Neutrophil (primary cell): ENCODE data around the gene SF3A2.

ENCODE experiments used
- H3K27ac ChIP-seq: fragments of 200-600 bp; sonication (generic); 2 replicates; pipeline ENCODE4 v1.5.1; 2016; ENCODE audit warnings: mild to moderate bottlenecking, moderate library complexity
- H3K27me3 ChIP-seq: fragments of 200-600 bp; sonication (generic); 2 replicates; pipeline ENCODE4 v1.6.0; 2016; ENCODE audit warnings: mild to moderate bottlenecking
- H3K36me3 ChIP-seq: fragments of 200-600 bp; sonication (generic); 2 replicates; pipeline ENCODE4 v1.5.1; 2017
- H3K4me1 ChIP-seq, 2 experiments: fragments of 200-600 bp in 1 of 2; sonication (generic) in 1 of 2; 1 replicate in 1 of 2; 2 replicates in 1 of 2; pipeline versions ENCODE4 v1.5.1 to v1.6.1; 2013 to 2016; ENCODE audit warnings: low read depth in 1 of 2, low read length in 1 of 2, mild to moderate bottlenecking in 1 of 2, moderate library complexity in 1 of 2; ENCODE audit not compliant: control insufficient read depth in 1 of 2, insufficient read depth in 1 of 2
- H3K4me3 ChIP-seq, 2 experiments: fragments of 200-600 bp in 1 of 2; sonication (generic) in 1 of 2; 1 replicate in 1 of 2; 2 replicates in 1 of 2; pipeline ENCODE4 v1.5.1; 2013 to 2016; ENCODE audit warnings: low read depth in 1 of 2, low read length in 1 of 2, mild to moderate bottlenecking in 1 of 2, moderate library complexity in 1 of 2
- H3K9me3 ChIP-seq: fragments of 200-600 bp; sonication (generic); 2 replicates; pipeline ENCODE4 v1.5.1; 2016
- TF ChIP-seq, protein P1 (sequence below): fragments of 200-600 bp; sonication (generic); IDR thresholded peaks from 2 replicates; pipeline ENCODE4 v1.5.1; 2016; ENCODE audit warnings: antibody characterized with exemption

SF3A2 gene

DNA sequence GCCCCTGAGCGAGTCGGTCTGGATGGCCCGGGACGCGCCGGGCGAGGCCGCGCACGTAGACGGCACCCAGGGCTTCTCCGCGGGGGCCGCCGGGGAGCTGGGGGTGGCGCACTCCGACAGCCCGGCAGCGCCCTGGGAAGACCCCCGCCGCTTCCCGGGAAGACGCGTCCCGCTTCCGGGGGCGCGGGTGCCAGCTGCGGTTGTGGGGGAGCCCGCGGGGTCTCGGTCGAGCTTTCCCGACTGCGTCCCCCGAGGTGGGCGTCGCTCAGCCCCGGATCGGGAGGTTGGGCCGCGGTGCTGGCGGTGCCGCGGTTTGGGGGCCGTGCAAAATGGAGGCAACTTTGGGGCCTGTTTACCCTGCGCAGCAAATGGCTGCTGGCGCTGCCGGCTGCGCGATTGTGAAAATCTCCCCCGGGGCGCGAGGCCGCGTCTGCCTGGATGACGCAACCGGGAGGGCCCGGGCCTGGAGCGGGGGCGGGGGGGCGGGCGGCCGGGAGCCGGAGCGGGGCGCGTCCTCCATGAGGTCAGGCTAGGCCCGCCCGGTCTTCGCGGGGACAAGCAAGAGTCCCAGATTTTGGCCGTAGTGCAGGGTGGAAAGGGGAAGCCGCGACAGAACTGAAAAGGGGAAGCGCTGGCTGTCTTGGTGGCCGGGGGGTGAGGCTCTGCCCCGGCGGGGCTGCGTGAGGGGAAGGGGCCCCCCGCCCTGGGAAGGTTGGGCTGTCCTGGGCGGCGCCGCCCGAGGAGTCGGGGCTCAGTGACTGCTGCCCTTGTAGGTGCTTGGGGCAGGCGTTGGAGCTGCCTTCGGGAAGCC is 34.0 kb downstream of the SF3A2 start:
- Histone ChIP-seq H3K27ac (peak overlapping the region; percentile 99), H3K4me3 (peak overlapping the region; percentile 94 to 99), H3K27me3 (no peaks in the 10 kb centered on the region), H3K4me1 (peaks cover 78% of the 10 kb centered on the region in 2 experiments), H3K9me3 (no peaks in the 10 kb centered on the region), H3K36me3 (peaks cover 45% of the 10 kb centered on the region)
- TF ChIP-seq, protein P1, sequence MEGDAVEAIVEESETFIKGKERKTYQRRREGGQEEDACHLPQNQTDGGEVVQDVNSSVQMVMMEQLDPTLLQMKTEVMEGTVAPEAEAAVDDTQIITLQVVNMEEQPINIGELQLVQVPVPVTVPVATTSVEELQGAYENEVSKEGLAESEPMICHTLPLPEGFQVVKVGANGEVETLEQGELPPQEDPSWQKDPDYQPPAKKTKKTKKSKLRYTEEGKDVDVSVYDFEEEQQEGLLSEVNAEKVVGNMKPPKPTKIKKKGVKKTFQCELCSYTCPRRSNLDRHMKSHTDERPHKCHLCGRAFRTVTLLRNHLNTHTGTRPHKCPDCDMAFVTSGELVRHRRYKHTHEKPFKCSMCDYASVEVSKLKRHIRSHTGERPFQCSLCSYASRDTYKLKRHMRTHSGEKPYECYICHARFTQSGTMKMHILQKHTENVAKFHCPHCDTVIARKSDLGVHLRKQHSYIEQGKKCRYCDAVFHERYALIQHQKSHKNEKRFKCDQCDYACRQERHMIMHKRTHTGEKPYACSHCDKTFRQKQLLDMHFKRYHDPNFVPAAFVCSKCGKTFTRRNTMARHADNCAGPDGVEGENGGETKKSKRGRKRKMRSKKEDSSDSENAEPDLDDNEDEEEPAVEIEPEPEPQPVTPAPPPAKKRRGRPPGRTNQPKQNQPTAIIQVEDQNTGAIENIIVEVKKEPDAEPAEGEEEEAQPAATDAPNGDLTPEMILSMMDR = peak; percentile 24

DNA sequence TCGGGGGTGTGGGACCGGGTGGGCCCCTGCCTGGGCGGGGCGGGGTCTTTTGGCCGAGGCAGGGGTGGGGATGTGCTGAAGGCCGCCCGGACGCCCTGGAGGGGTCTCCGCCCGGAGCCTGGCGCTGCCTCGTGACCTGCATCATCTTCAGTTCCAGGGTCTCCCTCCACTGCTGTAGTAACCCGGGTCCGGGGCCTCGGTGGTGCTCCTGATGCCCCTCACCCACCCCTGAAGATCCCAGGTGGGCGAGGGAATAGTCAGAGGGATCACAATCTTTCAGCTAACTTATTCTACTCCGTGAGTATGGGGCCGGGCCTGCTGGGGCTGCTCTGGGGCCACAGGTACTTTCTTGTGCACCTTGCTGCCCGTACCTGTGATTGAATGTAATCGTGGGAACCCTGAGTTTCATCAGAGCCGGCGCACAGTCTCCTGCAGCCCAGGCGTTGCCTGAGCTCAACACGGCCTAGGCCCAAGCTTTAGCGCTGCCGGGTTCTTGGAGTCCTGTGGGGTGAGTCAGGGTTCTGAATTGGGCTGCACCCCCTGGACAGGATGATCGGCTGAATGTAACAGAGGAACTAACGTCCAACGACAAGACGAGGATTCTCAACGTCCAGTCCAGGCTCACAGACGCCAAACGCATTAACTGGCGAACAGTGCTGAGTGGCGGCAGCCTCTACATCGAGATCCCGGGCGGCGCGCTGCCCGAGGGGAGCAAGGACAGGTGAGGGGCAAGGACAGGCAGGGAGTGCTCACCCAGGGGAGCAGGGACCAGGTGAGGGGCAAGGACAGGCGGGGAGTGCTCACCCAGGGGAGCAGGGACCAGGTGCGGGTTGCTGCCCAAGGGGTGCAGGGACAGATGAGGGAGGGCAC is 34.8 kb downstream of the SF3A2 start:
- Histone ChIP-seq H3K27ac (peak overlapping the region; percentile 99), H3K36me3 (peaks cover 53% of the 10 kb centered on the region), H3K4me1 (peaks cover 74 to 76% of the 10 kb centered on the region in 2 experiments), H3K9me3 (no peaks in the 10 kb centered on the region), H3K27me3 (no peaks in the 10 kb centered on the region), H3K4me3 (peak overlapping the region; percentile 94 to 99)
- TF ChIP-seq, protein P1 = no peak

DNA sequence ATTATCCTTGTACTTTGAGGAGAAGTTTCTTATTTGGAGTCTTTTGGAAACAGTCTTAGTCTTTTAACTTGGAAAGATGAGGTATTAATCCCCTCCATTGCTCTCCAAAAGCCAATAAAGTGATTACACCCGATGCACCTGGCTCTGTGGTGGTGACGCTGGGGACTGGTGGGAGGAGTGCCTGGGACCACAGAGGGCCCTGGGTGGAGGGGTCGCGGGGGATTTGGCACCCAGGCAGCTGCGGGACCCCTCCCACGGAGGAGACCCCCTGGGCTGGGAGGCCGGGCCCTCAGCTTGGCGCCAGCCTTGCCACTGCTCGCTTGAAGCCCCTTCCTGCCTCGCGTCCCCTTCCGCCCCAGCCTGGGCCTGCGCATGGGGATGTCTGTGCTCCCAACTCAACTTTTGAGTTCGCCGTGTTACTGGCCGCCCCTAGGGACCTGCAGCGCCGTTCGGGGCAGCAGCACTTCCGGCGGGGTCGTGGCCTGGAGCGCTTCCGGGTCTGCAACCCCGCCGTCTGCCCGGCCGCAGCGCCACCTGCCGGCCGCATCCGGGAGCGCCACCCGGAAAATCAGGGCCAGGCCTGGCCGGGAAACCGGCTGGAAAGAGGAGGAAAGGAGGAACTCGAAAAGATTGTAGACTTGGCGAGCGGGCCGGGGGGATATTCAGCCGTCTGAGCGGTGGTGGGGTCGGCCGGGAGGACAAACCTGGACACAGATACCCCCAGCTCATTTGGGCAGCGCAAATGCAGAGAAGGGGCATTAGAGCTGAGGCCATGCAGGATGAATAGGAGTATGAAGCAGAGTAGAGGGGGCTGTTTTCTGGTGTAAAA is 36.9 kb downstream of the SF3A2 start:
- Histone ChIP-seq H3K27me3 (no peaks in the 10 kb centered on the region), H3K27ac (peak overlapping the region; percentile 99), H3K4me3 (peak overlapping the region; percentile 94 to 99), H3K9me3 (no peaks in the 10 kb centered on the region), H3K4me1 (peaks cover 64 to 71% of the 10 kb centered on the region in 2 experiments), H3K36me3 (peaks cover 74% of the 10 kb centered on the region)
- TF ChIP-seq, protein P1 = peak; percentile 98

DNA sequence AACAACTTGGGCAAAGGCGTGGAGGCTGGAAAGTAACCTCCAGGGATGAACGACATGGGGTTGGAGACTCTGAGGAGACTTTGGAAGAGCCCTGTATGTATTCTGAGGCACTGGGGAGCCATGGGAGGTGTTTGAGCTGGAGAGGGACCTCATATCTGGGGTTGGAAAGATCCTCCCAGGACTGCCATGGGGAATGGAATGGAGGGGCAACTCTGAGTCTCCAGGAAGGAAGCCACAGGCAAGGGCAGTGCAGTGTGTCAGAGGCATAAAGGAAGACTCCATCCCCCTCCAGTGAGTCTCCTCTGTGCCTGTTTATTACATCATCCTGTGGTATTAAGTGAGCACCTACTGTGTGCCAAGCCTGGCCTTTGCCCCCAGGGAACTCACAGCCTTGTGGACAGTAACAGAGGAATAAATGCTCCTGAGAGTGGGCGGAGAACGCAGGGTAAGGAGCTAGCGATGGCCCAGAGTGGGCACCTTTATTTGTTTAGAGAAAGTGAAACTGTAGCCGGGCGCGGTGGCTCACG is 37.6 kb downstream of the SF3A2 start:
- Histone ChIP-seq H3K36me3 (peaks cover 81% of the 10 kb centered on the region), H3K9me3 (no peaks in the 10 kb centered on the region), H3K4me3 (peak overlapping the region; percentile 94 to 99), H3K27me3 (no peaks in the 10 kb centered on the region), H3K4me1 (peaks cover 67 to 72% of the 10 kb centered on the region in 2 experiments), H3K27ac (peak overlapping the region; percentile 99)
- TF ChIP-seq, protein P1 = no peak
